ENCODE data around the gene SDK1.

The SDK1 gene

DNA sequence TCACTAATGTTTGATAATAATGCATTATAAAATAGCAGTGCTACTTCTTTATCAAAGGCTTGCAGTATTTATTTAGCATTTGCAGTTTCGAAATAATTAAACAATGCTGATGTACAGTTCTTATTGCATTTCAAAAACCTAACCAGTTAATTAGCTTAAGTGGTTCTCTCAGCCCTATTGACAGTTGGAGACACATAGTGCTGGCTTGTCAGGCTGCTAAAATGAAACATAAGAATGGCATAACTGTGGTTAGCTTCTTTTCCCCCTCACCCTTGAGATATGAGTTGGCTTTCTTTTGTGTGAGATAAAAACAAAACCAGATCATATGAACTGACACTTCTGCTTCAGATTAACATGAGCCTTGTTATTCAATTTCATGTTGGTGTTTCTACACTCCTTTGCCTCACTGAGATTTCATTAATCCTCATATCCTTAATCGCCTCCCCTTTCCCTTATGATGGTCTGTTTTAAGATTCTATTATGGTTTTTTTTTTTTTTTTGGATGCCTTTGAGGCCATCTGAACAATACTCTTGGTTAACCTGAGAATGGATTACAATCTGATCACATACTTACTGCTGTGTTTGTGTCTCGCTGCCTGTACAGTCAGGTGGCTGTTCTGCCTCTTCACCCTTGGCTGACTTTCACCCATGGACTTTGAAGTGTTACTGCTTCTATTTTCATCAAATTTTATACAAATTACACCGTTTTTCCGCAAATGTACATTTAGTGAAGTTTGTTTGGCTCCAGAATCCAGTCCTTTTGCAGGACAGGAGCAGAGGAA lies 108.0 kb downstream of the SDK1 start:
- DNase-seq (ENCODE audit: low read depth in 2 of 2, low spot score in 1 of 2) = no peak

DNA sequence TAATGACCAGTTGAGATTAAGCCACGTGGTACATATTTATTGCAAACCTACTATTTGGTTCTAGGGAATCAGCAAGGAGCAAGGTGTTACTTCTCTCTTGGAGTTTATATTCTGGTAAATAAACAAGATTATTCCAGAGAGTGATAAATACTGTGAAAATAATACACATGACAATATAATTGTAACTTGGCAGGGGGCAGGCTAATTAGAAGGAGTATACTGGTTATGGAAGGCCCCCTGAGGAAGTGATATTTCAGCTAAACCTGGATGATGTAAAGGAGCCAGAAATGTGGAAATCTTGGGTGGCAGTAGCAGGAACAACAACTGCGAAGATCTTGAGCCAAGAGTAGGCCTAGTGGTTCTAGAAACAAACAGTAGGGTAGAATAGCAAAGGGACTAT lies 111.8 kb downstream of the SDK1 start:
- no peak for DNase-seq (ENCODE audit: low read depth in 2 of 2, low spot score in 1 of 2)

DNA sequence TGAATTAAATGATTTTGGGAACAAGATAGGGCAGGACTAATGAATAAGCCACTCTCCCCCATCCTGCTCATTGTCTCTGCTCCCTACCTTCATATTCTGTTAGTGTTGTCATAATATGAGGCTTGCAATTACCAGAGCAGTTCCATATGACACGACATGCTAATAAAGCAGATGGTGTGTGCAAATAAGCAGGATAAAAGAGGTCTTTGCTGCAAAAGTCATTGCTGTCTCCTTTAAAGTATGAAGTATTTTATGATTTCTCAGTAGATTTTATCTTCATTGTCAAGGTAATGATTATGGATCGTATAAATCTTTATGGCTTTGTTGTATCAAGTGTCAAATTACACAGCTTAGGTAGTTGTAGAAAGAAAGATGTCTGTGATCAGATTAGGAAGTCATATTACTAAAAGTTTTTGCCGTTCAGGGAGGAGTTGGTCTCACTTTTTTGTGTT lies 114.8 kb downstream of the SDK1 start:
- no peak for DNase-seq (ENCODE audit: low read depth in 2 of 2, low spot score in 1 of 2)

DNA sequence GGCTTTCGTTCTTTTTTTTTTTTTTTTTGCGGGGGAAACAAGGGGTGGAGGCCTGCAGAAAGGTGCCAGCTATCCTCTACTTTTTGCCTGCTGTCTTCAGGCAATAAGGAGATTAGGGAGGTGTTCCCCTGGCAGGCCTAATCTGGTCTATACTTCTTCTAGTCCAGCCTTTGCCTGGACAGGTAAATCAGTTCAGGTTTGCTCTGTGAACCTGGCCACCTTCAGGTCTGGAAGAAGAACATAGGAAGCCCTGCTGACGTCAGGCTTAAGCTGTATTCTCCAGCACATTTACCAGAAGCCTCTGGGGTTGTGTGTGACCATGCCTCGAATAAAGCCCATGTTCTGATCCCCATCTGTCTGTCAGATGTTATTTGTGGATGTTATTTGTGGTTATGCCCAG lies 115.4 kb downstream of the SDK1 start:
- DNase-seq (ENCODE audit: low read depth in 2 of 2, low spot score in 1 of 2) = no peak

DNA sequence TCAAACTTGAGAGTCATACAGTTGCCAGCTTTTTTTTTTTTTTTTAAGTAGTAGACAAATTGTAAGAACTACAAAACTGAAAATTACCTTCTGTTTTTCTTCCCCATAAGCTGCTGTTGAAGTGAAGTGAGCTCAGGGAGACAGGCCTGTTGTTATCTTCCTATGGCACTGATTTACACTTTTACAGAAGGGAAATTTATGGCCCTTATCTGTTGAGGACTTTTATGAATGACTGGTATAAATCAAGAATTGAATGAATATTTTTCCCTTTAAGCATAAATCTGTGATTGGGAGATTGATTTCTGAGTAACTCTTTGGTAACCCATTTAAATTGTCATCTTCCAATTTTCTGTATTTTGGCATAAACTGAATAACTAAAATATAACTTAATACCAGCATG lies 124.0 kb downstream of the SDK1 start:
- DNase-seq (ENCODE audit: low read depth in 2 of 2, low spot score in 1 of 2) = no peak

DNA sequence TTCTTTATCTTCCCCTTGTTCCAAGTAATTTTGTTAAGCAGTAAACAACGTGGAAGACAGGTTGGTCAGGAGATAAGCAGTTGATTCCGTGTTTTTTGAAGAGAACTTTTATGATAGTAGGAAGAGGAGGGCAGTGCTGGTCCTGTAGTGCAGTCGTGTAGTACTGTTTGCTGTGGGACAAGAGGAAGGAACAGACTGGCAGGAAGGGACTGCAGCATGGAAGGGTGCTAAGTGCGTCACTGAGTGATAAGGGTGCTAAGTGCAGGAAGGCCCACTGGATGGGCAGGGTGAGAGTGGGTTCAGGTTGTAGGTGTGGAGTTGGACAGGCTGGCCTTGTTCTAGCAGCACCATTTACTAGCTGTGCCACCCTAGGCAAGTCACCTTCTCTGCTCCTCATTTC lies 125.0 kb downstream of the SDK1 start:
- no peak for DNase-seq (ENCODE audit: low read depth in 2 of 2, low spot score in 1 of 2)

DNA sequence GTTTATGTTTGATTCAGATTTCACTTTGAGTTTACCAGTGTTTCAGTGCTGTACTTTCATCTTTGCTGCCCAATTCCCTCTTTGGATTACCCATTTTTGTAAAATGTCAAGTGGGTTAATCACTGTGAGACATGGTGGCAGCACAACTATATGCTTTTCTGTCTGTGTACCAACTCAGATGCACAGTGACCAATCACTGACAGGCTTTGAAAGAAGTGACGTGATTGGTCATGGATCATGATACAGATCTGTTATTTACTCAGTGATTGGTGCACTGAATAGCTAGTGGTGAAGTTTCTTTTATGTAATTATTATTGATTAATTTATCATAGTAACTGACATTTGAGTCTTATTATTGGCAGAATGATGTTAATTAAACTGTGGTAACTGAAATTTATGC lies 126.9 kb downstream of the SDK1 start:
- no peak for DNase-seq (ENCODE audit: low read depth in 2 of 2, low spot score in 1 of 2)

DNA sequence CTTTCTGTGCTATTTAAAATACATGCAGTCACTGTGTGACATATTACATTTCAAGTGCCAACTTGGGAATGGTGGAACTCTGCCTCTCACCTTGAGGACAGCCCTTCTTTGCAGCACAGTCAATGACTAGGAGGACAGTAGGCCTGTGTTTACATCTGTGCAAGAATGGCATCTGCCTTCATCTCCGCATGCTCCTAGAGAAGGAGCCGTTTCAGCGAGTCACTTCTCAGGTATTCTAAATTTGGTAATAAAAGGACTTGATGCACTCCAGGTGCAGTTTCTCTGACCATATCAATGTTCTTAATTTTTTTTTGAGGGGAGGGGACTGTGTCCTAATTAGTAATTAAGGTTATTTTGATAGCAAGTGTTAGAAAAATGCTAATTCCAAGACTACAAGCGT lies 128.9 kb downstream of the SDK1 start:
- no peak for DNase-seq (ENCODE audit: low read depth in 2 of 2, low spot score in 1 of 2)

DNA sequence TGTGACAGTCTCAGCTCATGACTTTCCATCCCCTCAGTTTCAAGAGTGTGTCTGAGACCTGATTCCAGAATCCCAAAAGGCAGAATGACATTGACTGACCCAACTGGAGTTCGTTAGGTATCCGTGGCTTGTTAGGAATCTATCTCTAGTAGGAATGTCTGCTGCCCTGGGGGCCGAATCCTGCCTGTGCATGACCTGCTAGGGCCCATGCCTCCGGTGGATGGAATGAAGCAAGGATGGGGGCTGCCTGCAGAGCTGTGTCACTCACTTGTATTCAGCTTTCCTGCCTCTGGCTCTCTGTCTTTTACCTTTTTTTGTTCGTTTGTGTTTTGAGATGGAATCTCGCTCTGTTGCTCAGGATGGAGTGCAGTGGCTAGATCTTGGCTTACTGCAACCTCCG lies 129.5 kb downstream of the SDK1 start:
- no peak for DNase-seq (ENCODE audit: low read depth in 2 of 2, low spot score in 1 of 2)

DNA sequence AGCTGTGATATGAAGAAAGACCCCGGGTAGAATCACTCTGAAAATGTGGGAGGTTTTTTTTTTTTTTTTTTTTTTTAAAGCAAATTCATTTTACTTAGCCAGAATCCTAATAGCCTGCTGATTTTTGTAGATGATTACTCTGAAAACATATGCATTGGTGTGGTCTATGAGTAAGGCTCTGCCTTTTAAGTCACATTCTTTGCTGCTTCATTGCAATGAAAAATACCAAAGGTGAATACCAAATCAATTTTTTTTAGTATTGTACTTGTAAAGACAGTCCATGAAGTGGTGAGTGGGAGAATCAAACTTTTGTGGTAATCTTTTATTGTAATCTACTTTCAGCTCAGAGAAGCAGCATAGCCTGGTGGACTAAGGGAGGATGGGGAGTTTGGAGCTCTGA lies 130.3 kb downstream of the SDK1 start:
- DNase-seq (ENCODE audit: low read depth in 2 of 2, low spot score in 1 of 2) = no peak

DNA sequence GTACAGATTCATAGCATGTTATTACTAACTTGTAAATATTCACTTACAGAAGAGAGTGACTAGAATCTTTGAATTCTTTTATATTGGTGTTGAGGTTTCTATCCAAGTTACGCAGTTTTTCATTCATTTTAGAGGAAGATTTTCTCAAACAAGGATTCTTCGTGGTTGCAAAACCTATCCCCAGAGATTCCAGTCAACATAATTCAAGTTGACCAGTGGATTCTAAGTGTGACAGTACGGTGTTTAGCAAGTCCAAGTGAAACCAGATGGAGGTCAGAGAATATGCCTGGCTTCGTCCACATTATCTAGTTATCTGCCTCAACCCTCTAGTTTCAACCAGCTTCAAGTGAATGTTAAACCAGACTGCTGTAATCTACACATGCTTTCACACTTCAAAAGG lies 131.9 kb downstream of the SDK1 start:
- DNase-seq (ENCODE audit: low read depth in 2 of 2, low spot score in 1 of 2) = no peak

DNA sequence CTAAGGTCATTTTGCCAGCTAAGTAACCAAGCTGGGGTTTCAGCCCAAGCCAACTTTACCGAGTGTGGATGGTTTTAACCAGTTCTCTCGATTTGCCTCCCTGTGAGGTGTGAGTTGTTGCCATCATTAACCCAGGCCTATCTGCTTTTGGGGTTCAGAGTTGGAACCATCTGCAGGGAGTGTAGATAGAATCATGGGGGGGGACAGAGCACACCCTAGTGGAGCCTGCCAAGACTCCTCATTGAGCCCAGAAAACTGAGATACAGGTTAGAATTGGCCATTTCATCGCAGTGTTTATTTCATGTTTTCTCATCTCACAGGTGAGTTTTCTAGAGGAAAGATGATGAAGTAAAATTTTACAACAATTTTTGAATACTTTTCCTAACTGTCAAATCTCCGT lies 133.6 kb downstream of the SDK1 start:
- DNase-seq (ENCODE audit: low read depth in 2 of 2, low spot score in 1 of 2) = no peak

DNA sequence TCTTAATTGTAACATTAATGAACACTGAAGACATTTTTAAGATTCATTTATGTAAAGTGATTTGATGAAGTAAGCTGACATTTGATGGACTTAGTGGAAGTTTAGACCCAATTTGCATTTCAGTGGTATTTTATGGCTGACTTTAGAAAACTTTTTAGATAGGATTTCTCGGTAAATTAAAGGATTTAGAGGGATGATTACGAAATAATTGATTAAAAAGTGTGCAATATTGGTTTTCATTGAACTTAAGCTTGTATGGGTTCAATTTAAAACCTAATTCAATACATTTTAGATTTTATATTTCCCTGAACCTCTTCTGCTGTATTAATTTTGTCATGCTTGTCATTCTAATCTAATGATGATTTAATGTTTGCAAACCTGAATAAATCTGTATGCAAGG lies 135.1 kb downstream of the SDK1 start:
- DNase-seq (ENCODE audit: low read depth in 2 of 2, low spot score in 1 of 2) = no peak

DNA sequence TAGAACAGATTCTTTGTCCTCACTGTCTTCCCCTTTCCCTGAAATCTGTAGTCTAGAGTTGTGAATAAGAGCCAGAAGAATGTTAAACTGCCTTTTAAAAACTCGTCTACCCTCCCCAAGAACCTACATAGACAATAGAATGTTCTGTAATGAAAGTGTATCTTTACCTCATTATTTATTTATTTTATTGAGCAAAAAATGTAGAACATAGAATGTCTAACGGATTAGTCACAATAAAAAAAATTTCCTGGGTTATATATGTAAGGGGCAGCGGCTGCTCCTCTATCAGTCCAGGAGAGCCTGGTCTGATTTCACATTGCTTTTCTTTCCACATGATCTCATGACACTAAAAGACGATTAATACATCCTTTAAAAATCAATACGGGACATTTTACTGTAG lies 135.7 kb downstream of the SDK1 start:
- DNase-seq (ENCODE audit: low read depth in 2 of 2, low spot score in 1 of 2) = no peak

DNA sequence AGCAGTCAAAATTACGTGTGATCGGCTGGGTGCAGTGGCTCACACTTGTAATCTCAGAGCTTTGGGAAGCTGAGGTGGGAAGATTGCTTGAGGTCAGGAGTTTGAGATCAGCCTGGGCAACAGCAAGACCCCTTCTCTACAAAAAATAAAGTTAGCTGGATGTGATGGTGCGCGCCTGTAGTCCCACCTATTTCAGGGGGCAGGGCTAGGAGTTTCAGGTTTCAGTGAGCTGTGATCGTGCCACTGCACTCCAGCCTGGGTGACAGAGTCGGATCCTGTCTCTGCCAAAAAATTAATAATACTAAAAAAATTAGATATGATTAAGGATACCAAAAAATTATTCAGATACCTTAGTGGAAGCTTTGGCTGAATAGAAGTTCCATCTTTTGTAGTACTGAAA lies 136.4 kb downstream of the SDK1 start:
- DNase-seq (ENCODE audit: low read depth in 2 of 2, low spot score in 1 of 2) = no peak

DNA sequence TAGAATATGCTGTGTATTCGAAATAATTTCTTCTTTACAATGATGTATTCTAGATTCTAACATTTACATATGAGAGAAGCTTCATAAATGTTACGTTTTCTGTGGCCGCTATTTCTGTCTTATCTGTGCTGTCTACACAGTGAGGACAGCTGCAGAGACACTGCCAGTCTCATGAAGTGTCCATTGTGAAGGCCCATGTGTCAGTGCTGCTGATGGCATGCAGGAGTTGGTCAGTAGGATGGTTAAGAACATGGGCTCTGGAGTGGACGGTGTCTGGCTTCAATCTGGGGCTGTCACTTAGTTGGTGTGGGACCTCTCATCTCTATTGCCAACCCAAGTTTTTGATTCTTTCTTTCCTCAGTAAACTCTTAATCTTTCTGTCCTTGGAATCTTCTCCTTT lies 137.3 kb downstream of the SDK1 start:
- no peak for DNase-seq (ENCODE audit: low read depth in 2 of 2, low spot score in 1 of 2)

DNA sequence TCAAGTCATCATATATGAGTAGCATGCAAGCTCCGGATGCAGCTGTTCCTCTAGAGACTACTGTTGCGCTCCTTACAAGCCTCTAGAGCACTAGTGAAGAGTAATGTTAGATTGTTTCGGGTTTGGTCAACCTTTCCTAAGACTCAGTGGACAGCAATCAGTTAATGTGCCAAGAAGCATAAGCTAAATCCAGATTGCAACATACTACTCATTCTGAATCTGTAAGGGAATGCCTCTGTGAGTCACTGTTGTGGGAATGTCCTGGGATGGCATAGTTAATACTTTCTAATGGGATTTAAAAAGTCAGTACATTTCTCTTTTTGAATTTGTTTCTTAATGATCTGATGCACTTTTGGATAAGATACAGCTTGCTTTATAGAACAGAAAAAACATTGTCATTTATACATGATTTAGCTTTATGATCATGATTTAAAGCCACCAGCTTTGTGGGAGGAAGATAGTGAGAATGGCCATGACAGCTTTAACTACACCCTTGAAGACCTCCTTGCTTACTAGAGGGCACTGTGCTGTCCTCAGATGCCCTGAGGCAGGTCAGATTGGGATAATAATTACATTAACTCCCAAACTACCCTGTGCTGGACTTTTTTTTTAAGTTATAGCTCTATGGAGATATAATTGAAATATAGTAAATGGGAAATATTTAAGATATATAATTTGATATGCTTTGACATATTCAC lies 138.4 kb downstream of the SDK1 start:
- DNase-seq (ENCODE audit: low read depth in 2 of 2, low spot score in 1 of 2) = no peak

DNA sequence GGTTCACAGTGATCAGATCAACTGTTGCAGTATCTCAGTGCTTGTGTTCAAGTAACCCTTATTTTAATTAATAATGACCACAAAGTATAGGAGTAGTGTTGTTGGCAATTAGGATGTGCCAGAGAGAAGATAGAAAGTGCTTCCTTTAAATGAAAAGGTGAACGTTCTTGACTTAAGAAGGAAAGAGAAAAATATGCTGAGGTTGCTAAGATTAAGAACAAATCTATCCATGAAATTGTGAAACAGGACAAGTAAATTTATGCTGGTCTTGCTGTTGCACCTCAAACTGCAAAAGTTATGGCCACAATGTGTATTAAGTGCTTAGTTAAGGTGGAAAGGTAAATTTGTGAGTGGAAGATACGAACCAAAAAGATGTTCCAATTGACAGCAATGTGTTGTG lies 139.5 kb downstream of the SDK1 start:
- DNase-seq (ENCODE audit: low read depth in 2 of 2, low spot score in 1 of 2) = no peak

DNA sequence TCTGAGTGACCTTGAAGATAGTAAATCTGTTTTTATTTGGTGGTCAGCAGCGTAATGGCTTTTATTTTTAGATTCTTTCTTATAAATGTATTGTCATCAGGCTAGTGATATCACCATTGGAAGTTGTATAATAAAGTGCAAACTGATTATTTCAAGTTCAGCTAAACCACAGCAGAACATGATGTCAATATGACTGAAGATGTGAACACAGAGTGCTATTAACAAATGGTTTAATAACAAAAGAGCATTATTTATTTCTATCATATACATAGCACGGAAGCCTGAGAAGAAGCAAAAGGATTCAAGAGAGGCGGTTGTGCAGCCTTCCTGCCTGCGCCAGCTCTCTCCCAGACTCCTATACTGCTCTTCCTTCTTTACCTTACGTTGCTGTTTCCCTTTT lies 142.7 kb downstream of the SDK1 start:
- no peak for DNase-seq (ENCODE audit: low read depth in 2 of 2, low spot score in 1 of 2)

DNA sequence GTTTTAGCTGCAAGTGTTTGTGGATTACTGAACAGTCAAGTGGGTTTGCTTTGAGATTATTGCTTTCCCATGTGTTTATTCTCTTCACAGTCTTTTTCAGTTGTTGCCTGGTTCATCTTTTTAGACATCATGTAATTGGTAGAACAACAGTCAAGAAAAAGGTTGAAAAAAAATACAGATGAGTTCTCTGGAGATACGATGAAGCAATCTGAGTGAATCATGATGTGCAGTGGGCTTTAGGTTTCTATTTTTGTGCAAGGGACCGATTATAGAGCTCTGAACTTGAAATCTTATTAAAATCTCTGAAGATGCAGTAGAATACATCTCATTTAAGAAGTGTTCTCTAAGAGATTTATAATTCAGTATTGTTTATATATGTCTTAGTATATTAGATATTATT lies 145.7 kb downstream of the SDK1 start:
- no peak for DNase-seq (ENCODE audit: low read depth in 2 of 2, low spot score in 1 of 2)

DNA sequence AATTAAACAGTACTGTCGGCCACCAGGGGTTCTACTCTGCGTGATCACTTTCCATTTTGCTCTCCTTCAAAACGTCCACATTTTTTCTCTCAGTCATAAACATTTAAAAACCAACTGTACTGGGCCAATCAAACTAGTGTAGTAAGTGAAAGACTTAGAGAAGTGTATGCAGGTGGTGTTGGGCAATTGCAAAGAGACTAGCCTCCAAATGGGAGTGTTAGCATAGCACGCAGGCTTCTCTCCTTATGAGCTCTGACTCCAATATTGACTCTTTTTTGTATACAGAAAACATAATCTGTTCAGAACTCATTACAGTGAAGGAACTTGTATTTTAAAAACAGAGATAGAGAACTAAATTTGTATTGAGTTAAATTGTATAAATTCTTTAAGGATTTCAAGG lies 150.6 kb downstream of the SDK1 start:
- no peak for DNase-seq (ENCODE audit: low read depth in 2 of 2, low spot score in 1 of 2)

DNA sequence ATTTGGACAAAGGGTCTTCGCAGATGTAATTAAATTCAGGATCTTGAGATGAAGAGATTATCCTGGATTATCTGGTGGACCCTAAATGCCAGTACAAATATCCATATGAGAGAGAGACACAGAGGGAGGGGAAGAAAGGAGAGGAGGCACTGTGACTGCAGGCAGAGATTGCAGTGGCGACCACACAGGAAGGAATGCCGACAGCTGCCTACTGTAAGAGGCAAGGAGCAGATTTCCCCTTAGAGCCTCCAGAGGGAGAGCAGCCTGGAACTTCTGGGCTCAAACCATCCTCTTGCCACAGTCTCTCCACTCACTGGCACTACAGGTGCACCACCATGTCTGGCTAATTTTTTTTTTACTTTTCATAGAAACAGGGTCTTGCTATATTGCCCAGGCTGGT lies 152.3 kb downstream of the SDK1 start:
- no peak for DNase-seq (ENCODE audit: low read depth in 2 of 2, low spot score in 1 of 2)

Measured in stimulated activated CD8-positive, alpha-beta memory T cell treated with anti-CD3 and anti-CD28 coated beads, Interleukin-4, amount 100 ng/mL, for 4 hours (primary cell).